ENCODE data around the gene TBC1D2. TPM values are rescaled to one million over a fixed set of nuclear protein-coding genes. Genes with fewer than 3 reads are reported as not detected.

The TBC1D2 gene
- total and polyA plus RNA-seq, 4 donors, result 3.4 to 9.5 (median 4.8) TPM

DNA sequence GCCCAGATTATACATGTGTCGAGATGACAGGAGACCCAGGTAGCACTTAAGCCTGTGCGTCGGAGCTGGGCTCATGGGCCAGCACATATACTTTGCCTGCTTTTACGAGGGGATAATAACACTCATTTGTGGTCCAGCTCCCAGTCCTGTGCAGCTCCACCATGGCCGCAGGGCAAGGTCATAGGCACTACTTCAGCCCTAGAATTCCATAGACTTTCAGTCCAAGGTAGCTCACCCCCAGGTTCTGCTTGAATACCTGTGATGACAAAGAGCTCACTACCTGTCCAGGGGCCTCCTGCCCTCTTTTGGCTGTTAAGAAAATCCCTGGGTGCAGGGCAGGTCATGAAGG, 64.7 kb downstream of the TBC1D2 start:
- Histone ChIP-seq H3K4me3 (ENCODE audit: low read depth, low read length) (no peak overlapping the region), H3K36me3 (ENCODE audit: control insufficient read depth, insufficient read depth, low read length) (no peaks in the 10 kb centered on the region), H3K27me3 (ENCODE audit: control insufficient read depth, insufficient read depth, low read length) (peaks cover 6% of the 10 kb centered on the region), H3K27ac (ENCODE audit: low read depth, low read length) (no peak overlapping the region), H3K4me1 (ENCODE audit: control insufficient read depth, insufficient read depth, low read length) (peaks cover 23% of the 10 kb centered on the region), H3K9me3 (ENCODE audit: control insufficient read depth, insufficient read depth, low read length) (no peaks in the 10 kb centered on the region)
- 83% methylated on average over 5 of the region's 5 CpGs for WGBS (ENCODE audit: insufficient coverage)
- no peak for DNase-seq (ENCODE audit: low read depth in 4 of 6, low spot score in 6 of 6)

GRCh38 chr9:98189412-98189811, 66.0 kb downstream of the TBC1D2 start:
- H3K4me1 ChIP-seq (ENCODE audit: control insufficient read depth, insufficient read depth, low read length), result peaks cover 23% of the 10 kb centered on the region
- WGBS (ENCODE audit: insufficient coverage), result 63% methylated on average over 2 of the region's 6 CpGs

GRCh38 chr9:98187926-98188325, 67.5 kb downstream of the TBC1D2 start:
- Histone ChIP-seq H3K9me3 (ENCODE audit: control insufficient read depth, insufficient read depth, low read length) (no peaks in the 10 kb centered on the region), H3K27me3 (ENCODE audit: control insufficient read depth, insufficient read depth, low read length) (peaks cover 6% of the 10 kb centered on the region), H3K4me3 (ENCODE audit: low read depth, low read length) (no peak overlapping the region), H3K27ac (ENCODE audit: low read depth, low read length) (no peak overlapping the region), H3K36me3 (ENCODE audit: control insufficient read depth, insufficient read depth, low read length) (no peaks in the 10 kb centered on the region), H3K4me1 (ENCODE audit: control insufficient read depth, insufficient read depth, low read length) (peaks cover 18% of the 10 kb centered on the region)
- 83% methylated on average over 4 of the region's 5 CpGs for WGBS (ENCODE audit: insufficient coverage)
- DNase-seq (ENCODE audit: low read depth in 4 of 6, low spot score in 6 of 6), result no peak

More at GRCh38 chr9:98189412-98189811, 66.0 kb downstream of the TBC1D2 start:
- Histone ChIP-seq H3K36me3 (ENCODE audit: control insufficient read depth, insufficient read depth, low read length) (no peaks in the 10 kb centered on the region), H3K4me3 (ENCODE audit: low read depth, low read length) (no peak overlapping the region), H3K27me3 (ENCODE audit: control insufficient read depth, insufficient read depth, low read length) (peaks cover 6% of the 10 kb centered on the region), H3K9me3 (ENCODE audit: control insufficient read depth, insufficient read depth, low read length) (no peaks in the 10 kb centered on the region), H3K27ac (ENCODE audit: low read depth, low read length) (no peak overlapping the region)
- DNase-seq (ENCODE audit: low read depth in 4 of 6, low spot score in 6 of 6), result no peak

GRCh38 chr9:98186236-98186635, 69.2 kb downstream of the TBC1D2 start:
- Histone ChIP-seq H3K9me3 (ENCODE audit: control insufficient read depth, insufficient read depth, low read length) (no peaks in the 10 kb centered on the region), H3K36me3 (ENCODE audit: control insufficient read depth, insufficient read depth, low read length) (no peaks in the 10 kb centered on the region), H3K27me3 (ENCODE audit: control insufficient read depth, insufficient read depth, low read length) (no peaks in the 10 kb centered on the region), H3K27ac (ENCODE audit: low read depth, low read length) (no peak overlapping the region), H3K4me1 (ENCODE audit: control insufficient read depth, insufficient read depth, low read length) (peaks cover 5% of the 10 kb centered on the region), H3K4me3 (ENCODE audit: low read depth, low read length) (no peak overlapping the region)
- no peak for DNase-seq (ENCODE audit: low read depth in 4 of 6, low spot score in 6 of 6)
- WGBS (ENCODE audit: insufficient coverage), result no CpG with 5 or more reads among the region's 1 CpG

DNA sequence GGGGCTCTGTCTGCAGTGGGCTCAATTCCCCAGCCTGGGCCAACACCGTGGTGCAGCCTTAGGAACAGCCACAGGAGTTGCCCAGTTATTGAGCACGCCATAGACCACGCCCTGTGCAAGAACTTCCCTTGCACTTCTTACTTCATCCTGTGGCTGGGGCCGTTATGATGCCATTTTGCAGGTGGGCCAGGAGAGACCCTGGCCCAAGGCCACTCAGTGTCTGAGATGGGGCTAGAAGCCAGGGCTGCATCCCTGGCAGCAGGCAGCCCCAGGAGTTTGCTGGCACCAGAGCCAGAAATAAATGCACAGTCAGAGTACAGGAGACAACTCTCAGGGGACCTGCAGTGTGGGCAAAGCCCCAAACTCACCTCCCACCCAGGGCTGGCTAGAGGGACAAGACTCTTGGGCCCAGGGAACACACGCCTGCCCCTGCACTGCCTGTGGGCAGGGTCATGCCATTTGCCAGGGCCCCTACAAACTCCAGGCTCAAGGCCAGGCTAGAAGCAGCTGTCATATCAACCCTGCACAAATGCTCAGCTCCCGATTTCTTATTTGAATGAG, 69.8 kb downstream of the TBC1D2 start:
- H3K36me3 ChIP-seq (ENCODE audit: control insufficient read depth, insufficient read depth, low read length), result no peaks in the 10 kb centered on the region
- H3K27me3 ChIP-seq (ENCODE audit: control insufficient read depth, insufficient read depth, low read length), result no peaks in the 10 kb centered on the region
- no peak for DNase-seq (ENCODE audit: low read depth in 4 of 6, low spot score in 6 of 6)
- 87% methylated on average over 6 of the region's 6 CpGs for WGBS (ENCODE audit: insufficient coverage)
- H3K4me1 ChIP-seq (ENCODE audit: control insufficient read depth, insufficient read depth, low read length), result no peaks in the 10 kb centered on the region
- no peak overlapping the region for H3K4me3 ChIP-seq (ENCODE audit: low read depth, low read length)
- H3K9me3 ChIP-seq (ENCODE audit: control insufficient read depth, insufficient read depth, low read length), result no peaks in the 10 kb centered on the region
- no peak overlapping the region for H3K27ac ChIP-seq (ENCODE audit: low read depth, low read length)

DNA sequence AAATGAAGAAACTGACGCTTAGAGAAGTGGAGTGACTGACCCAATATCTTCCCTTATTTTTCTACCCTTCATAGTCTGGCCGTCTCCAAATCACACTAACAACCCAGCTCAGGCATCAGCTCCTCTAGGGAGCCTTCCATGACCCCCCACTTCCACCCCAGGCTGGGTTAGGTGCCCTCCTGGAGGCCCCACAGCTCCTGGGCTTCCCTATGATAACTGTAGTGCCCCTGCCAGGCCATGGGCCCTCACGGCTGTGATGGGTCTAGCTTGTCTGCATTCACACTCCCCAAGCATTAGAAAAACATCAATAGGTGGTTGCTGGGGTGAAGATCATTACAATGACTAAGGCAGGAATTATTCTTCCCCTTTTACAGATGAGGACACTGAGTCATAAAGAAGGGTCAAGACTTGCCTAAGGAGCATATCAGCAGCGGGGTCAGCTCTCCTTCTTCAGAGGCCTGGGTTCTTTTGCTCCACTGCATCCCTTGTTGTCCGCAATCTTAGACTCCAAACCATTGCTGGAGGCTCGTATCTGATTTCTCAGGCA, 70.4 kb downstream of the TBC1D2 start:
- no peak for DNase-seq (ENCODE audit: low read depth in 4 of 6, low spot score in 6 of 6)
- Histone ChIP-seq H3K27me3 (ENCODE audit: control insufficient read depth, insufficient read depth, low read length) (no peaks in the 10 kb centered on the region), H3K27ac (ENCODE audit: low read depth, low read length) (no peak overlapping the region), H3K4me1 (ENCODE audit: control insufficient read depth, insufficient read depth, low read length) (no peaks in the 10 kb centered on the region), H3K36me3 (ENCODE audit: control insufficient read depth, insufficient read depth, low read length) (no peaks in the 10 kb centered on the region), H3K4me3 (ENCODE audit: low read depth, low read length) (no peak overlapping the region), H3K9me3 (ENCODE audit: control insufficient read depth, insufficient read depth, low read length) (no peaks in the 10 kb centered on the region)
- WGBS (ENCODE audit: insufficient coverage), result 85% methylated on average over 3 of the region's 6 CpGs

DNA sequence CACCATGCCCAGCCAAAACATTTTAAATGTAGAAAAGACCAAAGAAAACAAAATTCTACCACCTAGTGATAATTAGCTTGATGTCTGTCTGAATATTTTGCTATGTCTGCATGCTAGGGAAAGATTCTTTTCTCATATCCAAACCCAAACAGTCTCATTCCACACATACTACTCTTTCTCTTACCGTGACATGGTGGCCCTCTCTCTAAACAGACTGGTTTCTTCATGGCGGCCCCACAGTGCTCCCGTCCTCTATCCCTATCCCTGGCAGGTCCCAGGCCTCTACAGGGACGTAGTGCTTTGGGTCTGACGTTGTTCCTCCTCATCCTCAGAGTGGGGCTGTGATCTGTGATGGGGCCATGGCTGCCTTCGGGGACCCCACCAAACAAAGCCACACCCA, 71.1 kb downstream of the TBC1D2 start:
- no peak for DNase-seq (ENCODE audit: low read depth in 4 of 6, low spot score in 6 of 6)
- Histone ChIP-seq H3K36me3 (ENCODE audit: control insufficient read depth, insufficient read depth, low read length) (no peaks in the 10 kb centered on the region), H3K27ac (ENCODE audit: low read depth, low read length) (no peak overlapping the region), H3K4me1 (ENCODE audit: control insufficient read depth, insufficient read depth, low read length) (no peaks in the 10 kb centered on the region), H3K4me3 (ENCODE audit: low read depth, low read length) (no peak overlapping the region), H3K27me3 (ENCODE audit: control insufficient read depth, insufficient read depth, low read length) (no peaks in the 10 kb centered on the region), H3K9me3 (ENCODE audit: control insufficient read depth, insufficient read depth, low read length) (no peaks in the 10 kb centered on the region)
- 100% methylated on average over 2 of the region's 6 CpGs for WGBS (ENCODE audit: insufficient coverage)

DNA sequence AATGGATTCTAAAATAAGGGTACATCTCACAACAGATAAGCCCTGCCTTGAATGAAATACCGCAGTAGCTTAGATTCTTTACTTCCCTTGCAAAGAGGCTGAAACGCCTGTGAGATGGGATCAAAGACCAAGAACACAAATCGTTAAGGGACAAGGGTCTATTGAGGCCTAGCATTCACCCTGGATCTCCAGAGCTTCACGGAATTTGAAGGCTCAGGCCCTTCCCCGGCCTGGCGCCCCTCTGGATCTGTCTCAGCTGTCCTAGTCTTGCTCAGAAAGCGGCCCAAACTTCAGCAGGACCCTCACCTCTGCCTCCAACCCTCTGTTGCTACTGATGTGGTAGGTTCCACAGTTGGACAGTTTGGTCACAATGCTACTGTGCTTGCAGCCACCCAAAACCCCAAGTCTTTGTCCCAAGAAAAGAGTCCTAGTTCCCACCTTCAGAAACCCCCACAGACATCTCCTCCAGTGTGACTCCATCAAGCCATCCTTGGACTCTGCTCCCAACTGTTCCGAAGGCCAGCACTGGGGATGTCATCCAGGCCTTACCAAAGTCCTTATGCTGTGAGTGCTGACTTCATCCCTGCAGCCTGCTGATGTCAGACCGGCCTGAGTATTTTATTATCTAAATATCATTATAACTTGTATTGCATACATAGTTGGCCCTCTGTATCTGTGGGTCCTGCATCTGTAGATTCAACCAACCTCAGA, 72.4 kb downstream of the TBC1D2 start:
- Histone ChIP-seq H3K27ac (ENCODE audit: low read depth, low read length) (no peak overlapping the region), H3K9me3 (ENCODE audit: control insufficient read depth, insufficient read depth, low read length) (no peaks in the 10 kb centered on the region), H3K27me3 (ENCODE audit: control insufficient read depth, insufficient read depth, low read length) (no peaks in the 10 kb centered on the region), H3K4me1 (ENCODE audit: control insufficient read depth, insufficient read depth, low read length) (no peaks in the 10 kb centered on the region), H3K36me3 (ENCODE audit: control insufficient read depth, insufficient read depth, low read length) (no peaks in the 10 kb centered on the region), H3K4me3 (ENCODE audit: low read depth, low read length) (no peak overlapping the region)
- DNase-seq (ENCODE audit: low read depth in 4 of 6, low spot score in 6 of 6), result no peak
- WGBS (ENCODE audit: insufficient coverage), result 74% methylated on average over 7 of the region's 9 CpGs

DNA sequence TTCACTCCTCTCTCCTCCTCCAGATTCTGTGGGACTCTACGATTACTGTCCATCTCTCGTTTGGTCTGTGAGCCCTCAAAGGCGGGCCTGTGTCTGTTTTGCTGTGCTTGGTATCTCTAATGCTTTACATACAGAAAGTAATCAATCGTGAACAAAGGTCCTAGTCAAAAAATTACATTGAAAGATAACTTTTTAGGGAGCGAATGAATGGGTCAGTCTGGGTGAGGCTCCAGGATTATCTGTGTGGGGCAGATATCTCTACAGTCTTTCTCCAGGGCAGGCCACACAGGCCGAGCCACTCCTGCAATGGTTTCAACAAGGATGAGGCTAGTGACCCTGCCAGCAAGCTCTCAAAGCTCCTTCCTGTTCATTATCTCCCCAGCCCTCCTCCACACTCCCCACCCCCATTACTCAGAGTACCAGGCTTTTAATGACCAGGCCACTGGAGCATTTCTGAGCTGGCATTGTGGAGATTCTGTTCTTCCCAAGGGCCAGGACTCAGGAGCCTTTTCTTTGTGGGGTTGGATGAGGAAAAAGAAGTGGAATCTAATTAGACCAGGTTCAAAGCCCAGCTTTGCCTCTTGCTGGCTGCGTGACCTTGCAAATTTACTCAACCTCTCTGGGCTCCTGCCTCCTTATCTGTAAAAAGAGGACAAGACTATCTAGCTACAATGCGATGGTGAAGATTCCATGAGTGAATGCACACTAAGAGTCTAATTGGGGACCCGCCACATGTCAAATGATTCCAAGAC, 73.2 kb downstream of the TBC1D2 start:
- WGBS (ENCODE audit: insufficient coverage), result 90% methylated on average over 3 of the region's 9 CpGs
- Histone ChIP-seq H3K4me1 (ENCODE audit: control insufficient read depth, insufficient read depth, low read length) (no peaks in the 10 kb centered on the region), H3K9me3 (ENCODE audit: control insufficient read depth, insufficient read depth, low read length) (no peaks in the 10 kb centered on the region), H3K36me3 (ENCODE audit: control insufficient read depth, insufficient read depth, low read length) (no peaks in the 10 kb centered on the region), H3K27ac (ENCODE audit: low read depth, low read length) (no peak overlapping the region), H3K27me3 (ENCODE audit: control insufficient read depth, insufficient read depth, low read length) (no peaks in the 10 kb centered on the region), H3K4me3 (ENCODE audit: low read depth, low read length) (no peak overlapping the region)
- DNase-seq (ENCODE audit: low read depth in 4 of 6, low spot score in 6 of 6), result no peak

All from spinal cord (tissue), 10 donors.